Panc1 (cell line): ENCODE data around the gene MRPS33. TPM values are rescaled to one million over a fixed set of nuclear protein-coding genes. Genes with fewer than 3 reads are reported as not detected.

ENCODE experiments used
- ATAC-seq: fragments of 200-7000 bp; cut with Tn5 transposase; 2 replicates; pipeline ENCODE4 v1.9.1; 2020; ENCODE audit warnings: mild to moderate bottlenecking, moderate library complexity
- BruUV-seq: library from RNA; stranded (reverse); fragments of 400-500 nt; replicated peaks from 2 replicates; lab custom pipeline; 2021; lab: Mats Ljungman, UMichigan
- CTCF ChIA-PET: fragments of 300-600 bp; sonication (Branson Sonifier 250); formaldehyde crosslinking; loops from one replicate; lab custom pipeline; 2022; ENCODE audit warnings: antibody characterized with exemption; lab: Charles Lee
- POLR2A ChIA-PET: fragments of 300-600 bp; sonication (Branson Sonifier 250); formaldehyde crosslinking; loops from one replicate; lab custom pipeline; 2022; ENCODE audit warnings: antibody characterized with exemption; lab: Charles Lee
- DNase-seq: peaks from one replicate; pipeline ENCODE4 v3.0.0-alpha.2; 2010; ENCODE audit warnings: low read depth, low spot score
- H3K27ac ChIP-seq: 2 replicates; pipeline ENCODE4 v1.5.1; 2011; ENCODE audit warnings: mild to moderate bottlenecking, low read length, inconsistent platforms
- H3K27me3 ChIP-seq: fragments of 200-500 bp; sonication (Bioruptor generic); 2 replicates; pipeline ENCODE4 v1.6.0; 2014; ENCODE audit warnings: low read length, inconsistent platforms; ENCODE audit not compliant: control insufficient read depth, insufficient read depth
- H3K36me3 ChIP-seq: fragments of 200-500 bp; sonication (Bioruptor generic); 2 replicates; pipeline ENCODE4 v1.5.1; 2014; ENCODE audit warnings: inconsistent platforms, mild to moderate bottlenecking, low read length, moderate library complexity; ENCODE audit not compliant: control insufficient read depth, insufficient read depth
- H3K4me1 ChIP-seq: 2 replicates; pipeline ENCODE4 v1.5.1; 2011; ENCODE audit warnings: inconsistent platforms, mild to moderate bottlenecking, low read length, moderate library complexity; ENCODE audit not compliant: control insufficient read depth, insufficient read depth
- H3K4me3 ChIP-seq, 2 experiments: 2 replicates each; pipeline ENCODE4 v1.5.1; 2011 to 2012; ENCODE audit warnings: low read depth in 2 of 2, low read length in 2 of 2, mild to moderate bottlenecking in 2 of 2, inconsistent platforms in 1 of 2, moderate library complexity in 1 of 2
- H3K9me3 ChIP-seq: fragments of 200-500 bp; sonication (Bioruptor generic); 2 replicates; pipeline ENCODE4 v1.5.1; 2014; ENCODE audit warnings: low read depth, mild to moderate bottlenecking, inconsistent platforms, low read length, moderate library complexity; ENCODE audit not compliant: control insufficient read depth, insufficient read depth
- CTCF ChIP-seq: fragments of 450-650 bp; IDR thresholded peaks from 2 replicates; pipeline ENCODE4 v1.5.1; 2017; ENCODE audit warnings: mild to moderate bottlenecking
- POLR2AphosphoS5 ChIP-seq: IDR thresholded peaks from 2 replicates; pipeline ENCODE4 v1.6.1; 2012; ENCODE audit warnings: mild to moderate bottlenecking, low read depth, low read length, moderate library complexity
- REST ChIP-seq, 2 experiments: IDR thresholded peaks; 2 replicates each; pipeline ENCODE4 v1.6.1; 2011 to 2012; ENCODE audit warnings: low read depth in 2 of 2, control low read depth in 1 of 2, low read length in 1 of 2, mild to moderate bottlenecking in 1 of 2, moderate library complexity in 1 of 2; ENCODE audit not compliant: insufficient read depth in 1 of 2
- SIN3A ChIP-seq: IDR thresholded peaks from 2 replicates; pipeline ENCODE4 v1.6.1; 2012; ENCODE audit warnings: low read depth, mild to moderate bottlenecking, low read length, moderate library complexity, borderline replicate concordance; ENCODE audit not compliant: insufficient read depth
- TCF7L2 ChIP-seq: IDR thresholded peaks from 2 replicates; pipeline ENCODE4 v1.6.1; 2011; ENCODE audit warnings: mild to moderate bottlenecking, low read depth, low read length, inconsistent platforms
- in situ Hi-C: cut with HindIII; loops from 2 replicates; pipeline ENCODE4 v1.10.0; 2016; ENCODE audit warnings: low sequenced_read_pairs, low pct_unique_long_range_greater_than_20kb
- intact Hi-C: fragments of 100-400 bp; cut with micrococcal nuclease; formaldehyde crosslinking; loops from one replicate; pipeline ENCODE4 v1.10.0; 2022; ENCODE audit not compliant: unreplicated experiment
- total RNA-seq: library from RNA; stranded (reverse); gene quantifications from one replicate; pipeline ENCODE4 v1.2.1, GENCODE V29; 2021; ENCODE audit not compliant: unreplicated experiment

MRPS33 gene
- total RNA-seq, 1 experiment from 2014 or later: 68.8 TPM

GRCh38 chr7:140981951-140982350 is 32.8 kb downstream of the MRPS33 start:
- no peaks in the 10 kb centered on the region for H3K9me3 ChIP-seq
- H3K27ac ChIP-seq: no peak overlapping the region
- TF ChIP-seq CTCF (no peak), REST (IDR thresholded peaks at IDR 0.05; ENCODE audit: insufficient read depth in 1 of 2, low read depth in 2 of 2, low read length in 1 of 2) (no peak), POLR2AphosphoS5 (no peak), TCF7L2 (no peak), SIN3A (no peak)
- DNase-seq: no peak
- intact Hi-C loops: loop anchor here (2.0 to 10.0 kb wide), 2 partner anchors 171 to 307 kb away; partner anchors contain the start of gene ADCK2
- ChIA-PET CTCF (interaction anchor here (3.3 kb wide), 1 partner anchor 171 kb away, joined by 19 read pairs; no protein-coding TSS in a partner anchor), POLR2A (no interaction called here)
- H3K27me3 ChIP-seq: no peaks in the 10 kb centered on the region
- H3K4me1 ChIP-seq: no peaks in the 10 kb centered on the region
- no peak overlapping the region for H3K4me3 ChIP-seq
- in situ Hi-C loops: no loop called here
- H3K36me3 ChIP-seq: no peaks in the 10 kb centered on the region
- BruUV-seq: no TSS peak
- no peak for ATAC-seq

- no peaks in the 10 kb centered on the region for H3K4me1 ChIP-seq
- no peak for ATAC-seq
- ChIA-PET CTCF (interaction anchor here (0.5 kb wide), 1 partner anchor 336 kb away, joined by 5 read pairs; no protein-coding TSS in a partner anchor), POLR2A (no interaction called here)
- DNase-seq: no peak
- no peaks in the 10 kb centered on the region for H3K27me3 ChIP-seq
- no peak for TF ChIP-seq SIN3A
- no peak for TF ChIP-seq CTCF
- TF ChIP-seq TCF7L2: no peak
- TF ChIP-seq REST (IDR thresholded peaks at IDR 0.05; ENCODE audit: insufficient read depth in 1 of 2, low read depth in 2 of 2, low read length in 1 of 2): no peak
- TF ChIP-seq POLR2AphosphoS5: no peak
- H3K27ac ChIP-seq: no peak overlapping the region
- in situ Hi-C loops (no loop called here), intact Hi-C loops (no loop called here)
- H3K4me3 ChIP-seq: no peak overlapping the region
- H3K9me3 ChIP-seq: no peaks in the 10 kb centered on the region
- BruUV-seq: no TSS peak
- H3K36me3 ChIP-seq: no peaks in the 10 kb centered on the region
Observed at GRCh38 chr7:140977741-140978140, 37.0 kb downstream of the MRPS33 start.
